ENCODE measurements around the gene NAXE. TPM values are rescaled to one million over a fixed set of nuclear protein-coding genes. Genes with fewer than 3 reads are reported as not detected.

Gene NAXE
- total RNA-seq, 1 experiment from 2014 or later: 96.6 TPM

GRCh38 chr1:156612666-156613065, 21.1 kb downstream of the NAXE start:
- no peaks in the 10 kb centered on the region; the same call in 1 of the 2 replicates for H3K4me1 ChIP-seq (ENCODE audit: insufficient read depth, low read length)
- no peak overlapping the region for H2BK120ac ChIP-seq (ENCODE audit: low read depth, low read length, poor library complexity, severe bottlenecking)
- H3K56ac ChIP-seq (ENCODE audit: insufficient read length, low read depth, low read length): no peak overlapping the region
- Mint-ChIP-seq H3K27me3 (ENCODE audit: low read depth) (peaks cover 19% of the 10 kb centered on the region), H3K4me1 (peaks cover 6 to 13% of the 10 kb centered on the region in 2 experiments; a peak in 3 of 4 replicates), H3K36me3 (ENCODE audit: insufficient read depth in 1 of 3, low read depth in 3 of 3) (no peaks in the 10 kb centered on the region), H3K4me3 (no peak overlapping the region), H3K27ac (no peak overlapping the region), H3K9me3 (no peaks in the 10 kb centered on the region; a peak in 1 of 5 replicates)
- no peaks in the 10 kb centered on the region for H3K79me2 ChIP-seq (ENCODE audit: insufficient read depth, low read length)
- H3K4me2 ChIP-seq (ENCODE audit: insufficient read depth, insufficient read length, low read length): no peak overlapping the region
- no peak overlapping the region for H2BK12ac ChIP-seq (ENCODE audit: insufficient read length, low read depth, low read length)
- H3K18ac ChIP-seq (ENCODE audit: insufficient read length, low read depth, low read length): no peak overlapping the region
- no peaks in the 10 kb centered on the region for H3K23me2 ChIP-seq (ENCODE audit: insufficient read length, low read depth, low read length, poor library complexity, severe bottlenecking)
- no peak overlapping the region for H4K8ac ChIP-seq (replicated peaks; ENCODE audit: insufficient read length, low read depth, low read length)
- no peak for TF ChIP-seq CTCF (conservative IDR thresholded peaks at IDR 0.05)
- no peak overlapping the region for H2AK5ac ChIP-seq (ENCODE audit: insufficient read length, low read length)
- no peak overlapping the region for H3K23ac ChIP-seq (ENCODE audit: insufficient read length, low read depth, low read length)
- H4K20me1 ChIP-seq (ENCODE audit: control insufficient read depth, insufficient read depth, insufficient read length): no peaks in the 10 kb centered on the region
- H4K91ac ChIP-seq (ENCODE audit: insufficient read length, low read depth, low read length): no peak overlapping the region
- H3K9me3 ChIP-seq (ENCODE audit: control insufficient read depth, low read depth, low read length): no peaks in the 10 kb centered on the region
- H3K79me1 ChIP-seq (ENCODE audit: insufficient read depth, low read depth, low read length, poor library complexity, severe bottlenecking): no peaks in the 10 kb centered on the region
- DNase-seq: no peak
- H2AFZ ChIP-seq (ENCODE audit: low read length): no peak overlapping the region
- H3K9ac ChIP-seq (ENCODE audit: extremely low read depth, insufficient read length, low read length): no peak overlapping the region
- no peak overlapping the region for H3T11ph ChIP-seq (ENCODE audit: low read length)
- no peak overlapping the region for H2BK15ac ChIP-seq (ENCODE audit: low read depth, low read length)
- no peak overlapping the region for H4K5ac ChIP-seq (ENCODE audit: insufficient read length, low read depth, low read length)
- no peaks in the 10 kb centered on the region for H3K27me3 ChIP-seq (ENCODE audit: insufficient read depth, low read length)
- H3K14ac ChIP-seq (ENCODE audit: insufficient read depth, low read length): no peak overlapping the region
- no peak overlapping the region for H3K27ac ChIP-seq (ENCODE audit: insufficient read length, low read depth, low read length)
- H2BK5ac ChIP-seq (ENCODE audit: insufficient read length, low read length): no peak overlapping the region
- no CpG with 5 or more reads among the region's 3 CpGs for WGBS (ENCODE audit: extremely low coverage, insufficient read length, low lambda C conversion rate)
- no peak overlapping the region for H2BK20ac ChIP-seq (ENCODE audit: low read depth, low read length, poor library complexity, severe bottlenecking)
- H3K4ac ChIP-seq (ENCODE audit: low read depth, low read length): no peak overlapping the region

Data from H9 (cell line).